HG02981 (cell line): ENCODE measurements around the gene C11orf21.

Experiments used
- ATAC-seq: cut with Tn5 transposase; IDR thresholded peaks from one replicate; pipeline ENCODE4 v1.9.1; 2021; ENCODE audit warnings: mild to moderate bottlenecking, moderate library complexity; ENCODE audit not compliant: unreplicated experiment

C11orf21 gene

DNA sequence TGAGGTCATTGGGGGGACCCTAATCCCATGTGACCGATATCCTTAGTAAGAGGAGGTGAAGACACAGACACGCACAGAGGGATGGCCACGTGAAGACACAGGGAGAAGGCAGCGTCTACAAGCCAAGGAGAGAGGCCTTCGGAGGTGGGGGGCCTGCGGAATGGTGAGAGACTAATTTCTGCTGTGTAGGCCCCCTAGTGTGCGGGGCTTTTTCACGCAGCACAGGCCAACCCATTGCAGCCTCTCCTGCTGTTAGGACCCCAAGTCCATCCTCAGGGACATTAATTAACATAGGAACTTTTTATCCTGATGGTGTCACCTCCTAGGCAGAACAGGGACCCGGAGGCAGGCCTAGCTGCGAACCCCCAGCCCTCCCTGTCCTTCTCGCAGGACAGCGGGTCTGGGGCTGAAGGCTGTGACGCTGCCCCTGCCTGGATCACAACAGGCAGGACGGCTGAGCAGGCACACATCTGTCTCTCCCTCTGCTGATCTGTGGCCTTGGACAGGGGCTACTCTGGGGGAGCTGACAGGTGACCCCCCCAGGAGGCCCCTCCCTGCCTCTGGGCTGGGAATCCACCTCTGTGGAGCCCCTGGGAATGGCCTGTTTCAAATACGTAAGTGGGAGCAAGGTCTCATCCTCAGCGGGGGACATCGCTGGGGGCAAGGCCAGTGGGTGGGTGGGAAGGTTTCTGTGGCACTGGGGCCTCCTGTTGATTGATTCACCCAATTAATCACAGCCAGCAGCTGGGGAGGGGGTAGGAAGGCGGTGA, 39.2 kb downstream of the C11orf21 start:
- no peak for ATAC-seq

DNA sequence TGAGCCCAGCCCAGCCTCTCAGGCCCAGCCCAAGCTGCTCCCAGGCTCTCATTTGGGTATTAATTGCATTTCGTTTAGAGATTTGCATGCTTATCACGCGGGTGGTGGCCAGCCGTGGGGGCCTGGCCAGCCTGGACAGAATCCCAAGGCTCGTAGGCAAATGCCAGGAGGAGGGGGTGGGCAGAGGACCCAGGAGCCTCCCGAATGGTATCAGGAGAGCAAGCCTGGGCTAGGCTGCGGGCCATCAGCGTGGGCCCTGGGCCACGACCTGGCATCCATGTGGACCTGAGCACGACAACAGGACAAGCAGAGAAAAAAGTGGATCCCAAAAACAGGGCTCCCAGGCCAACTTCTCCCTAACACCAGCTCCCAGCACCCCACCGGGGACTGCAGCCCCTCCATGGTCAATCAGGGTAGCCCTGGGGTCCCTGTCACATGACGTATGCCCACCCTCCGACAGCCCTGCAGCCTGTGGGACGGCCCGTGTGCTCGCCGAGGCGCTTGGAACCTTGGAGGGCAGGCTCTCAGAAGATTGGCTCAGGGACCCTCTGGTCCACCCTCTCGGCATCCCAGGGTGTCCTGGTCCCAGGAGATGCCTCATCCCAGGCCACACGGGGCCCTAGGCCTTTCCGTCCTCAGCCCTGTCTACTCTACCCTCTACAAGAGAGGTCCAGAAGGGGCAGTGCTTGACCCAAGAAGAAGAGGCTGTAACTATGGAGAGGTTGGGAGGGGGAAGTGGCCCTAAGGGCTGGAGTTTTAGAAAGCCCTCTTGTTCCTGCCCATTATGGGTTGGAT, 40.1 kb downstream of the C11orf21 start:
- no peak for ATAC-seq

DNA sequence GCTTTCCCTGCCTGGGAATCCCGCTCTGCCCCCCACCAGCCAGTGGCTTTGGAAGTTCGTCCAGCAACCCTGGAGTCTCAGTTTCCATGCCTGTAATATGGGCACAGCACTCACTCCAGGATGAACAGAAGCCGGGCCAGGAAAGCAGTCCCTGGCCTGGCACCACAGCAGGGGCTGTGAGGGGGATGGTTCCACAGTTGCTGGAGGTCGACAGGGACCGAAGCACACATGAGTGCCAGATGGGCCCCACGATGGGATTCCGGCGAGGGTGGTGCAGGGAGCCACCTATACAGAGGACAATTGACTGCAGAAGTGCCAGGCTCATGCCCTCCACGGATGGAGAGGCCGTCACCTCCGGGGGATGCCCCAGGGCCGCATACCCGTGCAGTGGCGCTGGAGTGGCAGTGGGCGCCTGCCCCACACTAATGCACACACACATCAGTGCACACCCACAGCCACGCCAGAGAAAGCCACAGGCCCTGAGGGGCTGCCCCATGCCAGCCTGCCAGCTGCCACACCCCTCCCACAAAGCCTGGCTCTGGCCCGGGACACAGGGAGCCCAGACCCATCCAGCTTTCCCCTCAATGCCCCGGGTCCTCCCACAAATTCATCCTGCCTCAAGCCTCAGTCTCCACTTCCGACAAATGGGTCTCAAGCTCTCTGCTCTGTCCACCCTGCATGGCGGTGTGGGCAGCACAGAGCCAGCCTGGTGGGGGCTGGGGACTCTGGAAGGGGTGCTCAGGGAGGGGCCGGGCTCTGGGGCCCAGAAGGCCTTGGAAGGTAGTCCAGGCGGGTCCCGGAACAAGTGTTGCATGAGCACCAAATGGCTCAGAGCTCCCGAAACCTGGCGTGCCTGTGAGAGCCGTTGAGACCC, 41.0 kb downstream of the C11orf21 start:
- ATAC-seq: no peak

DNA sequence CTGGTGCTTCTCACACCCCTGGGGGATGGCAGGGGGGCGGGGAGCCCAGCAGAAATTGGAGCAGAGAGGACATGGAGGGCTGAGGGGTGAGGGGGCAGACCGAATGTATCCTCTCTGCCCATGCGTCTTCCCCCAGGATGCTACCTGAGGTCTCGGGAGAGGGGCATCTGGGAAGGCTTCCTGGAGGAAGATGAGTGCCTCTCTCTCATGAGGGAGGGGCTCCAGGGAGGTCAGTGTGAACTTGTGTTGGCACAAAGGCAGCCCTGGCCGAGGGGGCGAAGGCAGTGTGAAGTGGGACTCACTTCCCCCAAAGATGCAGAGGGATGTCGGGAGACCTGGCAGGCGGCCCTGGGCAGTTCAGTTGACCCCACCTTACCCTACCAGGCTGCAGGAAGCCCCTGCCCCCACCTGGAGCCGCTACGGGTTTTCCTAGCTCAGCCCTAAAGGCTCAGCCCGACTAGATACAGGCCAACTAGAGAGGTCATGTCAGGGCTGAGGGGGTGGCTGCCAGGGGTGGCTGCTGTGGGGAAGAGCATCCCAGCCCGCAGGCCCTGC, 41.7 kb downstream of the C11orf21 start:
- no peak for ATAC-seq

DNA sequence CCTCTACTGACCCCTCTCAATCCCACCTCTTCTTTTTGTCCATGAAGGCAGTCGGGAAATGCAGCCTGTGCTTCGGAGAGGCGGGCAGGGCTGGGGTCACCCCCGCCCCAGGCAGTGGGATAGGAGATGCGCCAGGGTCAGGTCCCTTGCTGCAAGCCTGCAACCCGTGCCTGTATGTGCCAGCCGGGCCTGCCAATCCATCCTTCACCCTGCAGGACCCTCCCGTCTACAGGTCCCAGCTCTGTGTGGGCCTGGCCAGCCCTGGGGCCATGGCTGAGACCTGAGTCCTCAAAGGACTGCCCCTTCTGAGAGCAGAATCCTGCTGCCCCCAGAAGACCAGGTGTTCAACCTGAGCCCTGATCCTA, 42.3 kb downstream of the C11orf21 start:
- no peak for ATAC-seq

DNA sequence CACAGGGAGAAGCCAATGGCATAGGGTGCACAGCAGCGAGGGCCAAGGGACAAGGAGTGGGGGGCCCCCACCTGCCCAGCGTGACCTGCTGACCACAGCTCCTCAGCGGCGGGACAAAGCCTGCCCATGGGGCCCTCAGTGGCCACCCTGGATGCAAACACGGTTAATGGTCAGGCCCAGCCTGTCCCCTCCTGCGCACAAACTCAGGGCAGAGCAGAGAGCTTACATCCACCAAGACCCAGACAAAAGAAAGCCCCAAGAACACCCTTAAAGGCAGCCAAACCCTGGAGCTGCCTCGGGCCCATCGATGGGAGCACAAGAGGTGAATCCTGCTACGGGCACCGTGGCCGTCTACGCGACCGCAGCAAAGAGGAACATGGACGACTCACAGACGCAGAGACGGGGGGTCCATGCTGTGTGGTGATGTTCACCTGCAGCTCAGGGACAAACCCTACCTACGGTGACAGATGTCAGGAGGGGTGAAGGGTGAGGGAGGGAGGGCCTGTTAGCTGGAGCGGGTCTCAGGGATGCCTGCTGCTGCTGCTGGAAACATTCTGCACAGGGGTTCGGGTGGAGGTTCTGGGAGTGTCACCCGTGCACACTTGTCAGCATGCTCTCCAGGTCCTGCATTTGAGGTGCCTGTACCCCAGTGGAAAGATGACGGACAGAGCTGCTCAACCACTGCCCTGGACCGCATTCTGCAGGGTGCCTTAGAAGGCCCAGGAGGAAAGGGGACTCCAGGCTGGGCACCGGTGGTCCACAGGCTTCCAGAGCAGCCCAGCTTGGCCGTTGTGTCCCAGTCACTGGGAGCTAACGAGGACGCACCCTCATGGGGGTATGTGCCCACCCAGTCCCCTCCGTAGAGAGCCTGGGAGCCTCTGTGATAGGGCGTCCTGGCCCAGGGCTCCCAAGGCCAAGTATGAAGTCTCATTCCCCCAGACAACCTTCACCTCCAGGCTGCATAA, 42.9 kb downstream of the C11orf21 start:
- no peak for ATAC-seq

DNA sequence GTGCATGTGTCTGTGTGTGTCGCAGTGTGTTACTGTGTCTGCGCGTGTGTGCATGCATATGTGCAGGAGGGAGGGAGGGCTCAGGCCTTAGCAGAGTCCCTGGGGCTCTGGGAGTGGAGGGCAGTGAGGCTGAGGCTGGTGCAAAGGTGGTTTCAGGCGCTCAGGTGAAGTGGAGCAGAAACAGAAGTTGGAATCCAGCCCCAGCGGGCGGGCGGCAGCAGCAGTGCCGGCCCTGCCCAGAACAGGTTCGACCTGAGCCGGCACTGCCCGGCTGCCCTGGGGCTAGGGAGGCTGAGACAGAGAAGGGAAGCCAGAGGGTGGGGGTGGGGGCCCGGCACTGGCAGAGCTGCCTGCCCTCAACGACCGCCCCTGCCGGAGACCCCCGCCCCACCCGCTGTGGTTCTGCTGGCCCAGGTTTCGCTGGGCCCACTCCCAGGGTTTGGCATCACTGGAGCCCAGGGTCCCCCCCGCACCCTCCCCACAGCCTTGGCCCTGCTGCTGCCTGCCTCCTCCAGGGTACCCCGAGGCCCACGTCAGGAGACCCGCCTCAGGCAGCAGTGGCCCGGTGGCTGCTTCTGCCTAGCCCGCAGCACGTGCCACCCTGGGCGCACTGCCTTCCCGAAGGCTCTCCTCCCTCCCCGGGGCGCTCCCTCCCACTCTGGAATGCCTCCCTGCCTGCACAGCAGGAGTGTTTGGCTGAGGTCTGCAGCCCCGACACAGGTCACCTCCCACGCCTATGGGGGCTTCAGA, 44.6 kb downstream of the C11orf21 start:
- no peak for ATAC-seq

DNA sequence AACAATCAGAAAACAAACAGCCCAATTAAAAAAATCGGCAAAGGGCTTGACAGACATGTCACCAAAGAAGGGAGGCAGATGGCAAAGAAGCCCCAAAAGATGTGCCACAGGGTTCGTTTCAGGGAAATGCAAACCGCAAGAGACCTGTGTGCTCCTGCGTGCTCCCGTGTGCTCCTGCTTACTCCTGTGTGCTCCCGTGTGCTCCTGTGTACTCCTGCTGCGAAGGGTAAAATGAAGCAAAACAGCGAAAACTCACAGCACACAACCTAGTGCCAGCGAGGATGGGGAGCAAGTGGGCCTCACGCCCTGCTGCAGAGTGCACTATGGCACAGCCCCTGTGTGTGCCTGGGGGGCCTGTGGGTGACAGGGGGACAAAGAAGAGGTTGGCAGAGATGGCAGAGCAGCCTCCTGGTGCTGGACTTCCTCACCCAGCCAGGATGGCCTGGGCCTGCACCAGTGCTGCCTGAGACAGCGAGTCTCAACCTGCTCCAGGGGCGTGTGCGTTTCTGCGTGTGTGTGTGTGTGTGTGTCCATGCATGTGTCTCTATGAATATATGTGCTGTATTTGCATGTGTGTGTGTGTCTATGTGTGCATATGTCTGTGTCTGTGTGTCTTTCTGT, 45.3 kb downstream of the C11orf21 start:
- ATAC-seq: no peak

DNA sequence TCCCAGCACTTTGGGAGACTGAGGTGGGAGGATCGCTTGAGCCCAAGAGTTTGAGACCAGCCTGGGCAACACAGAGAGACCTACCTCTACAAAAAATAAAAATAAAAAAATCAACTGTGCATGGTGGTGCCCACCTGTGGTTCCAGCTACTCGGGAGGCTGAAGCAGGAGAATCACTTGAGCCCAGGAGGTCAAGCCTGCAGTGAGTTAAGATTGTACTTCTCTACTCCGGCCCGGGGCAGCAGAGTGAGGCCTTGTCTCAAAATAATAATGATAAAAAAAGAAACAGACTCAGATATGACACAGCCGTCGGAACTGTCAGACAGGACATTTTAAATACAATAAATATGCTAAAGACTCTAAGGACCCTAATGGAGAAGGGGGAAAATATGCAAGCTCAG, 49.7 kb downstream of the C11orf21 start:
- ATAC-seq: no peak

DNA sequence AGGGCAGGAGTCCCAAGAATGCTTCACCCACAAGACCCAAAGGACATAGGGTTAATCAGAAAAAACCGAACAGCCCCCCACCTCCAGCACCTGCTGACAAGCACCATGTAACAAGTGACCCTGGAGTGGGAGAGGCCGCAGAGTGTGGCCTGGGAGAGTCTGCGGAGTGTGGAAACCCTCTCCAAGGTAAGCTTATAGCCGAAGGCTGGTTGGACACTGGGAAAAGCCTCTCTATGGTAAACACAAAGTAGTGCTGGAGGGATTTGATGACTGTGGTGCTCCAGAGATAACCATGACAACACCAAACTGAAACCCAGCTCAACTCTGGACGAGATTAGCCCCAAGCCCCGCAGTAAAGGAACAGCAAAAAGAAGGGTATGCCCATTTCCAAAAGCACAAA, 50.6 kb downstream of the C11orf21 start:
- no peak for ATAC-seq

DNA sequence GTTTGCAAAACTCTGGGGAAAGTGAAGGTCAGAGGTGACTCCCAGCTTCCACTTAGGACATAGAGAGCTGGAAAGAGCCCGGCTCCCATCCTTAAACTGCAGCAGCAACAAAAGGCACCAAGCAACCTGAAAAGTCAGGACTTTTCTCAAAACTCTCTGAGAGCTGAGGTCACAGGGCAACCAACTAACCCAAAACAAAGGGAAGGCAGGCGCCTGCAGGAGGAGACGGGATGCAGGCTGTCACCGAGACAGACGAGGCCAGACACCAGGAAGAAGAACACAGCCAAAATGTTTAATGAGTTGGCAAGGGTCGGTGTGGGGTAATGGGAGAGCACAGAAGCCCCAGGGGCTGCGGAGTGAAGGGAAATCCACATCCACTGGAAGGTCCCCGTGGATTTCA, 51.2 kb downstream of the C11orf21 start:
- no peak for ATAC-seq

DNA sequence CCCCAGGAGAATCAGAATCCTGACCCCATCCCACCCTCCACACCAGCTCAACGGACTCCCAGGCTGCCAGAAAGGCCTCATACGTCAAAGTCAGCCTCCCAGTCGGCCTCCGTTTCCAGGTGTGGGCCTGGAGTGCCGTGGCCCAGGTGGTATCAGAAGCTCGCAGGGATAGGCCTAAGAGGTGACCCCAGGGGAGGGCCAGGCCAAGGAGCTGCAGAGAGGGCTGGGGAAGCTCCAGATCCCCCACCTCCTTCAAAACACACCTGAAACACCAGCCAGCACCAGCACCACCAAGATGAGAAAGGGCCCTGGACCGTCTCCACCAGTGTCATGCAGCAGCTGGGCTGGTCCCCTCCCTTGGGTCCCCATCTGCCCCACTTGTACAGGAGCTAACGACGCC, 51.7 kb downstream of the C11orf21 start:
- ATAC-seq: no peak

DNA sequence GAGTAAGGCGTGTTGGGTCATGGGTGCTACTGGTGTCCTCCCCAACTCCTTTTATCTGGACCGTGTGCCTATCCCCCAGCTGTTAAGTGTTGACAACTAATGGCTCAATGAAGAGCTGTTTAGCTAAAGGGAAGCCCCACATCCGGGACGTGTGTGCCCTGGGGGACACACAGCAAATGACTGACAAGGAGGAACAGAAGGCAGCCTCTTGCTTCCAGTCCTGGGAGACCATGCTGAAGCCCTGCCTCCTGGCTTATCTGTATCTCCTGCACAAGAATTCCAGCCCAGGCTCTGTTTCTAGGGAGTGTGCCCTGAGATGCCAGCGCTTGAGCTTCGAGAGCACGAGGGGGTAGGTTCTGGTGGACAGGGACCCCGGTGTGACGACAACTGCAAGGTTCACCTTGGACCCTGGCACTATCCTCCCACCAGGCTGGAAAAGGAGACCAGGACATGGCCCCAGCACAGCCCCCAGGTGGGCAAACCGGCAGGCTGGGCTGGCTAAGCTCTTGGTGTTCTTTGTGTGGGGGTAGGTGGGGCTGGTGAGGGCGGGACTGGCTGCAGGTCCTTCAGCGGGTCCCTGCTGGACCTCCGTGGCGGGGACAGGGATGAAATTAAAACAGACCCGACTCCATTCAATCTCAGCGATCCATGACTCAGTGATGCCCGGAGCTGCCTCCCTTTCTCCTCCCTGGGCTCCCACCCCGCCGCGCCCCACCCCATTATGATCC, 52.4 kb downstream of the C11orf21 start:
- ATAC-seq: no peak

DNA sequence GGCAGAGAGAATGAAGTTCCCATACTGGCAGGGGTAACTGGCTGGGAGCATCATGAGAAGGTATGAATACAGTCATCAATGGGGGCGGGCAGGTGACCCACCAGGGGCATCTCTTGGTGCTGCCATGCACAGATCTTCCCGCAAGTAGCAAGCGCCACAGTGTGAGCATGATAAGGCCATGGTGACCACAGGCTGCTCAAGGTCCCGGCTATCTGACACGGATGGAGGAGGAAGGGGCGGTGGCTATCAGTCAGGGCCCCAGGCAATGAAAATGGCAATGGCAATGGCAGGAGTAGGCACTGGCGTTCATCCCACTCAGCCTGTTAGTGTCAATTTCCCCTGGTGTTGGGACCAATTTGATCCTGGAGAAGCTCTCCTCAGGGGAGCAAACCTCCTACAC, 53.0 kb downstream of the C11orf21 start:
- no peak for ATAC-seq

DNA sequence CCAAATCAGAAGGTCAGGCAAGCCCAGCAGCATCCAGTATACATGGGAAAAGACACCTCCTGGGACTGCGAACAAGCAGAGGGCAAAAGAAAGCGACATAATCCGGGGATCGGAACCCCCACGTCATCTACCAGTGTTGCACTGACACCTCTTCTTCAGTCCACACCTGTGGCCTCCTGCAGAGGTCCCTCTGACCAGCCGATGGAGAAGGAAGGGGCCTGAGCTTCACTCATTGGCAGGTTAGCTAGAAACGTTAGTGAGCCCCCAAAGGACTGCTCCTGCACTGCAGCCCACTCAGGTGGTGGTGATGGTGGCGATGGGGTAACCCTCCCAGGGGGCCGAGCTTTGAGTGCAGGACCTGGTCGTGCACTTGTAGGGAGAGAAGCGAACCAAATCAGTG, 53.5 kb downstream of the C11orf21 start:
- ATAC-seq: no peak

DNA sequence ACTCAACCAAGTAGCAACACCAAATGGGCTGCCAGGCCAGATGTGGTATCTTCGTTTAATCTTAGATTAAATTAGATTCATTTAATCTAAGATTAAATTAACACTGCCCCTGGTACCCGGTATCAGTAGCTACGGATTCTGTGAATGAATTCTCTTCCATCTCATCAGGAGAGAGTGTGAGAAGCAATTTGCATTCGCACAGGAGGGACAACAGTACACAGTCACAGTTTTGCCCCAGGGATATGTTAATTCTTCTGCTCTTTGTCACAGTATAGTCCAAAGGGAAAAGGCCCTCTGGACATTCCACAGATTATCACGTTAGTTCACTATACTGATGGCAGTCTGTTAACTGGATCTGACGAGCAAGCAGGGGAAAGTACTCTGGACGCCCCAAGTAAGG, 54.2 kb downstream of the C11orf21 start:
- ATAC-seq: no peak
